MCF 10A (cell line): Measurements from ENCODE around the gene KRTAP10-3. TPM values are rescaled to one million over a fixed set of nuclear protein-coding genes. Genes with fewer than 3 reads are reported as not detected.
"Not testable (repeated sequence)": the region's sequence is repeated elsewhere in the genome, so short reads cannot be mapped to it uniquely, and the experiment has no call there.

Experiments
- BruUV-seq: library from RNA; stranded (reverse); fragments of 400-500 nt; replicated peaks from 2 replicates; lab custom pipeline; 2021; lab: Mats Ljungman, UMichigan
- CTCF ChIA-PET: fragments of 300-600 bp; sonication (Branson Sonifier 250); formaldehyde crosslinking; extraction: SDS; loops from one replicate; lab custom pipeline; 2021; ENCODE audit warnings: antibody characterized with exemption, inconsistent platforms; lab: Yijun Ruan, JAX
- POLR2A ChIA-PET: fragments of 300-600, 350-650 bp; sonication (Branson Sonifier 250); formaldehyde crosslinking; extraction: SDS; loops from one replicate; lab custom pipeline; 2020; ENCODE audit warnings: antibody characterized with exemption, inconsistent platforms; lab: Yijun Ruan, JAX
- DNase-seq: peaks from one replicate; pipeline ENCODE4 v3.0.0-alpha.2; 2018; ENCODE audit not compliant: unreplicated experiment
- H3K27ac Mint-ChIP-seq: one replicate; pipeline ENCODE4 v1.8.0; 2022; ENCODE audit warnings: mild to moderate bottlenecking, low read depth, mixed read lengths; ENCODE audit not compliant: unreplicated experiment
- H3K27me3 Mint-ChIP-seq: one replicate; pipeline ENCODE4 v1.8.0; 2022; ENCODE audit warnings: mixed read lengths; ENCODE audit not compliant: insufficient read depth, unreplicated experiment
- H3K36me3 Mint-ChIP-seq: one replicate; pipeline ENCODE4 v1.8.0; 2022; ENCODE audit warnings: mild to moderate bottlenecking, moderate library complexity, mixed read lengths; ENCODE audit not compliant: insufficient read depth, unreplicated experiment
- H3K4me1 Mint-ChIP-seq: one replicate; pipeline ENCODE4 v1.8.0; 2022; ENCODE audit warnings: mixed read lengths; ENCODE audit not compliant: insufficient read depth, unreplicated experiment
- H3K4me3 Mint-ChIP-seq: one replicate; pipeline ENCODE4 v1.8.0; 2022; ENCODE audit warnings: mild to moderate bottlenecking, moderate library complexity, mixed read lengths; ENCODE audit not compliant: unreplicated experiment
- H3K9me3 Mint-ChIP-seq: one replicate; pipeline ENCODE4 v1.8.0; 2022; ENCODE audit warnings: mixed read lengths; ENCODE audit not compliant: unreplicated experiment
- intact Hi-C: fragments of 100-400 bp; cut with micrococcal nuclease; formaldehyde crosslinking; loops from 2 replicates; pipeline ENCODE4 v1.14.1; 2022
- total RNA-seq: library from RNA; stranded (reverse); gene quantifications from 2 replicates; pipeline ENCODE4 v1.2.3, GENCODE V29; 2022
- TF ChIP-seq, protein P1 (sequence below): fragments of 200-600 bp; IDR thresholded peaks from one replicate; pipeline ENCODE4 v1.8.0; 2022; ENCODE audit warnings: antibody characterized with exemption, mild to moderate bottlenecking; ENCODE audit not compliant: unreplicated experiment

KRTAP10-3 gene
- total RNA-seq, 1 experiment from 2014 or later = not detected

DNA sequence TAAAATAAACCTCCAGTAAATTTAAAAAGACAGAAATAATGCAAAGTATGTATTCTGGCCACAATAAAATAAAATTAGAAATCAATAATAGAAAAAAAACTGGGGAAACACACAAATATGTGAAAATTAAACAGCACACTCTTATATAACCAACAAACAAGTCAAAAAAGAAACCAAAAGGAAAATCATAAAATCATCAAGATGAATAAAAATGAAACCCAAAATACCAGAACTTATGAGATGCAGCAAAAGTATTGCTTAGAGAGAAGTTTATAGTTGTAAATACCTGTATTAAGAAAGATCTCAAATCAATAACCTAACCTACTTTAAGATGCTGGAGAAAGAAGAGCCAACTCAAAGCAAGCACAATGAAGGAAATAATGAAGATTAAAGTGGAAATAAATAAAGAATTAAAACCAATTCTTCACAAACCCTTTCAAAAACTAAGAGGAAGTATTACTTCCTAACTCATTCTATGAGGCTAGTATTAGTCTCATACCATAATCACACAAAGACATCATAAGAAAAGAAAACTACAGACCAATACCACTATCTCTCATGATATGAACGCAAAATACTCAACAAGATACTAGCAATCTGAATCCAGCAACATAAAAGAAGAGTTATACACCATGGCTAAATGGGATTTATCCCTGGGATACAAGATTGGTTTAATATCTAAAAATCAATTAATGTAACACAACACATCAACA, 6.4 kb upstream of the KRTAP10-3 start:
- intact Hi-C loops = no loop called here
- H3K36me3 Mint-ChIP-seq = no peaks in the 10 kb centered on the region
- POLR2A ChIA-PET = no interaction called here
- TF ChIP-seq, protein P1, sequence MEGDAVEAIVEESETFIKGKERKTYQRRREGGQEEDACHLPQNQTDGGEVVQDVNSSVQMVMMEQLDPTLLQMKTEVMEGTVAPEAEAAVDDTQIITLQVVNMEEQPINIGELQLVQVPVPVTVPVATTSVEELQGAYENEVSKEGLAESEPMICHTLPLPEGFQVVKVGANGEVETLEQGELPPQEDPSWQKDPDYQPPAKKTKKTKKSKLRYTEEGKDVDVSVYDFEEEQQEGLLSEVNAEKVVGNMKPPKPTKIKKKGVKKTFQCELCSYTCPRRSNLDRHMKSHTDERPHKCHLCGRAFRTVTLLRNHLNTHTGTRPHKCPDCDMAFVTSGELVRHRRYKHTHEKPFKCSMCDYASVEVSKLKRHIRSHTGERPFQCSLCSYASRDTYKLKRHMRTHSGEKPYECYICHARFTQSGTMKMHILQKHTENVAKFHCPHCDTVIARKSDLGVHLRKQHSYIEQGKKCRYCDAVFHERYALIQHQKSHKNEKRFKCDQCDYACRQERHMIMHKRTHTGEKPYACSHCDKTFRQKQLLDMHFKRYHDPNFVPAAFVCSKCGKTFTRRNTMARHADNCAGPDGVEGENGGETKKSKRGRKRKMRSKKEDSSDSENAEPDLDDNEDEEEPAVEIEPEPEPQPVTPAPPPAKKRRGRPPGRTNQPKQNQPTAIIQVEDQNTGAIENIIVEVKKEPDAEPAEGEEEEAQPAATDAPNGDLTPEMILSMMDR = no peak
- H3K4me3 Mint-ChIP-seq = no peak overlapping the region
- H3K27me3 Mint-ChIP-seq = peaks cover 15% of the 10 kb centered on the region
- no peaks in the 10 kb centered on the region for H3K4me1 Mint-ChIP-seq
- peaks cover 7% of the 10 kb centered on the region for H3K9me3 Mint-ChIP-seq
- no TSS peak for BruUV-seq
- CTCF ChIA-PET = interaction anchor here (0.6 kb wide), 1 partner anchor 42 kb away, joined by 3 read pairs; no protein-coding TSS in a partner anchor
- no peak overlapping the region for H3K27ac Mint-ChIP-seq
- no peak for DNase-seq

DNA sequence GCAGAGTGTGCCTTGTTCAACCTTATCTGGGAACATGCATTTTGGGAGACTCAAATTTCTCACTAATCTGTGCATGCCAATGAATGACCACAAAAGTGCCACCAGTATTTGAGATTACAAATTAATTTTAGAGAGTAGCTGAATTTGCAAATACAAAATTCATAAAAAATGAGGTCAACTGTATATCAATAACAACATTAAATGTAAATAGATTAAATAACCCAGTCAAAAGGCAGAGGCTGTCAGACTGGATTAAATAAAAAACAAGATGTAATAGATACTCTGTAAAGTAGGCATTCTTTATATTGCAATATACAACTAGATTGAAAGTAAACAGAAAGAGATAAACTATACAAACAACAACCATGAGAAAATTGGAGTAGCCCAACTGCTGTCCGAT, 5.5 kb upstream of the KRTAP10-3 start:
- peaks cover 7% of the 10 kb centered on the region for H3K9me3 Mint-ChIP-seq
- no peaks in the 10 kb centered on the region for H3K36me3 Mint-ChIP-seq
- no peak overlapping the region for H3K27ac Mint-ChIP-seq
- no peak overlapping the region for H3K4me3 Mint-ChIP-seq
- ChIA-PET POLR2A (no interaction called here), CTCF (interaction anchor here (0.6 kb wide), 1 partner anchor 598 kb away, joined by 3 read pairs; no protein-coding TSS in a partner anchor)
- no TSS peak for BruUV-seq
- no peaks in the 10 kb centered on the region for H3K4me1 Mint-ChIP-seq
- DNase-seq = no peak
- H3K27me3 Mint-ChIP-seq = peaks cover 23% of the 10 kb centered on the region
- TF ChIP-seq, protein P1 = no peak
- intact Hi-C loops = no loop called here

DNA sequence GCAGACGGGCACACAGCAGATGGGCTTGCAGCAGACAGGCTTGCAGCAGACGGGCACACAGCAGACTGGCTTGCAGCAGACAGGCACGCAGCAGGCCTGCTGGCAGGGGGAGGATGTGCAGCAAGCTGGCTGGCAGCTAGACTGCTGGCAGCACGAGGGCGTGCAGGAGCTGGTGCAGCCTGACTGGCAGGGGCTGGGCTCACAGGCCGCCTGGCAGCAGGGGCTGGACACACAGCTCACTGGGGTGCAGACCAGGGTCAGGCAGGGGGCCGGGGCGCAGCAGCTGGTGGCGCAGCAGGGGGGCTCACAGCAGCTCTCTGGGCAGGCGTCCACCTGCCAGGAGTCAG, 293 bp downstream of the KRTAP10-3 start:
- intact Hi-C loops, CTCF ChIA-PET, H3K4me1 Mint-ChIP-seq: not testable (repeated sequence)

DNA sequence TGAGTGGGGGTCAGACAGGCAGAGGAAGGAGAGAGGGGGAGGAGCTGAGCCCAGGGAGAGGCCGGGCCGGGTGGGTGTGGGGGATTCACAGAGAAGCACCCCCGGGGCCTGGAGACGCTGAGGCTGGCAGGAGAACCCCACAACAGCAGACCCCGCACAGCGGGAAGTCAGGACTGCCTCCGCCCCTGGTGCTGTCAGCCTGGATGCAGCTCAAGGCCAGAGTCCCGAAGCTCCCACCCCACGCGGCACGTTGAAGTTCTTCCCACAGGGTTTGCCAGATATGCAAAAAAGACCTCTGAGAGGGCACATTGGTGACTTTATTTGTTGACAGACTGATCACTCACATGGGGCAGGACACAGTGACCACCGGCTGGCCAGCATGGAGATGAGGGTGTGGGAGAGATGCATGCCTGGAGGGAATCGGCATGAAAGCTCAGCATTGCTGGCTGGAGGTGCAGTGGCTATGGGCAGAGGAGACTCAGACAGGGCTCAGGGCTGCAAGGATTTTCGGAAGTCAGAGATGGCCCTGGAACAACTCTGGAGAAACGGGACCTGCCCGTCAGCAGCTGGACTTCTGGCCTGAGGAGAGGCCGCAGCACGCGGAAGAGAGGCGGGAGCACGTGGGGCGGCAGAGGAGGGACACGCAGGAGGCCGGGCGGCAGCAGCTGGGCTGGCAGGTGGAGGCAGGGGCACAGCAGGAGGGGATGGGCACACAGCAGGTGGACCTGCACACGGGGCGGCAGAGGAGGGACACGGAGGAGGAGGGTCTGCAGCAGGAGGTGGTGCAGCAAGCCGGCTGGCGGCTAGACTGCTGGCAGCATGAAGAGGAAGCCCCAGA, 885 bp downstream of the KRTAP10-3 start:
- TF ChIP-seq, protein P1 = no peak
- CTCF ChIA-PET = no interaction called here
- Mint-ChIP-seq H3K36me3 (no peaks in the 10 kb centered on the region), H3K27ac (no peak overlapping the region), H3K4me3 (no peak overlapping the region), H3K27me3 (peaks cover 75% of the 10 kb centered on the region), H3K9me3 (peaks cover 11% of the 10 kb centered on the region), H3K4me1 (no peaks in the 10 kb centered on the region)
- intact Hi-C loops = no loop called here
- POLR2A ChIA-PET = interaction anchor here (0.6 kb wide), 1 partner anchor 243 kb away, joined by 3 read pairs; no protein-coding TSS in a partner anchor
- DNase-seq = no peak
- BruUV-seq = no TSS peak

More for the DNA sequence above, 293 bp downstream of the KRTAP10-3 start:
- BruUV-seq, POLR2A ChIA-PET, H3K4me3 Mint-ChIP-seq, H3K36me3 Mint-ChIP-seq, DNase-seq, H3K27ac Mint-ChIP-seq: not testable (repeated sequence)
- H3K27me3 Mint-ChIP-seq = peaks cover 69% of the 10 kb centered on the region
- H3K9me3 Mint-ChIP-seq = peaks cover 11% of the 10 kb centered on the region
